Fibroblast of skin of abdomen (primary cell): Measurements from ENCODE around the gene KCTD7.
"Not testable (repeated sequence)": the region's sequence is repeated elsewhere in the genome, so short reads cannot be mapped to it uniquely, and the experiment has no call there.

ENCODE experiments used
- DNase-seq: peaks from one replicate; pipeline ENCODE4 v3.0.0-alpha.2; 2013

Gene KCTD7

DNA sequence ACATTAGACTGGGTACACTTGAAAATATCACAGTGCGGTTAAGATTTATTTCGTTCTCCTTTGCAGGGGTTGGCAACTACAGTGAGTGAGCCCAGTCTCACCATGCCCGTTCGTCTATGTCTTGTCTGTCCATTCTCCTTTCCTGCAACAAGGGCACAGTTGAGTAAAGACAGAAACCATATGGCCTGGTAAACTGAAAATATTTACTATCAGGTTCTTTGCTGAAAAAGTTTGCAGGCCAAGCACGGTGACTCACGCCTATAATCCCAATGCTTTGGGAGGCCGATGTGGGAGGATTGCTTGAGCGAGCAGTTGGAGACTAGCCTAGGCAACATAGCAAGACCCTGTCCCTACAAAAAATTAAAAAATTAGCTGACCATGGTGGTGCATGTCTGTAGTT is 11.4 kb upstream of the KCTD7 start:
- no peak for DNase-seq

DNA sequence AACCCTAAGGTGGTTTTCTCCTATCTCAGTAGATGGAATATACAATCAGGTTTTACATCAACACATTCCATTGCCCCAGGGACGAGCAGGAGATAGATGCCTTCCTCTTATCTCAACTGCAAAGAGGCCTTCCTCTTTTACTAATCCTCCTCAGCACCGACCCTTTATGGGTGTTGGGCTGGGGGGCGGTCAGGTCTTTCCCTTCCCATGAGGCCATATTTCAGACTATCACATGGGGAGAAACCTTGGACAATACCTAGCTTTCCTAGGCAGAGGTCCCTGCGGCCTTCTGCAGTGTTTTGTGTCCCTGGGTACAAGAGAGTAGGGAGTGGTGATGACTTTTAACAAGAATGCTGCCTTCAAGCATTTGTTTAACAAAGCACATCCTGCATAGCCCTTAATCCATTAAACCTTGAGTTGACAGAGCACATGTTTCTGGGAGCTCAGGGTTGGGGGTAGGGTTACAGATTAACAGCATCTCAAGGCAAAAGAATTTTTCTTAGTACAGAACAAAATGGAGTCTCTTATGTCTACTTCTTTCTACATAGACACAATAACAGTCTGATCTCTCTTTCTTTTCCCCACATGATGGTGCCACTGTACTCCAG is 9.2 kb upstream of the KCTD7 start:
- peak; percentile 12 for DNase-seq

DNA sequence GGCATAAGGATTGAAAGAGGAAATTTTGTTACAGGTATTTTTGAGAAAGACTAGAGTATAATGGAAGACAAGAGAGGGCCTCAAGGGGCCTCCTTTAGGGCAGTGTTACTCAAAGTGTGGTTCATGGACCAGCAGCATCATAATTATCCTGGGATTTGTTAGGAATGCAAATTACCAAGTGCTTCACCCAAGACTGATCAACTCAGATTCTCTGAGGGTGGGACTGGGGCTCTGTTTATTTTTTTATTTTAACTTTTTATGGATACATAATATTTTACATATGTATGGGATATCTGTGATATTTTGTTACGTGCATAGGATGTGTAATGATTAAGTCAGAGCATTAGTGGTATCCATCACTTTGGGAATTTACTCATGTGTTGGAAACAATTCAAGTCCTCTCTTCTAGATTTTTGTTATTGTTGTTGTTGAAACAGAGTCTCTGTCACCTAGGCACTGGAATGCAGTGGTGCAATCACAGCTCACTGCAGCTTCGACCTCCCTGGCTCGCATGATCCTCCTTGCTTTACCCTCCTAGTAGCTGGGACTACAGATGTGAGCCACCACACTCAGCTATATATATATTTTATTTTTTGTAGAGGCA is 2.2 kb upstream of the KCTD7 start:
- DNase-seq: peak; percentile 58

DNA sequence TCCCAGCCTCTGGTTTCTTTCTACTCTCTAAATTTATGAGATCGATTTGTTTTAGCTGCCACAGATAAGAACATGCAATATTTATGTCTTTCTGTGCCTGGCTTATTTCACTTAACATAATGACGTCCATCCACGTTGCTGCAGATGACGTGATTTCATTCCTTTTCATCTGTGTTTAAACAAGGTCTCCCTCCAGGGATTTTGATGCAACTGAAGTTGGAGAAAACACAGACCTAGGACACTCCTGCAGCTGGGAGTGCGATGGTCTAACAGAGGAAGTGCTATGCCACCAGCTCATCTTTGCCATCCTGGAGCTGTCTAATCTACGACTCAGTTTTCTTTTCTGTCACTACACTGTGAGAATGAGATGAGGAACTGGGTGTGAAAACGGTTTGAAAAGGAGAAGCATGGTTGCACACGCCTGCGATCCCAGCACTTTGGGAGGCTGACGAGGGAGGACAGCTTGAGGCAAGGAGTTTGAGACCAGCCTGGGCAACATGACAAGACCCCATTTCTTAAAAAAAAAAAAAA is 1.5 kb upstream of the KCTD7 start:
- peak; percentile 44 for DNase-seq

DNA sequence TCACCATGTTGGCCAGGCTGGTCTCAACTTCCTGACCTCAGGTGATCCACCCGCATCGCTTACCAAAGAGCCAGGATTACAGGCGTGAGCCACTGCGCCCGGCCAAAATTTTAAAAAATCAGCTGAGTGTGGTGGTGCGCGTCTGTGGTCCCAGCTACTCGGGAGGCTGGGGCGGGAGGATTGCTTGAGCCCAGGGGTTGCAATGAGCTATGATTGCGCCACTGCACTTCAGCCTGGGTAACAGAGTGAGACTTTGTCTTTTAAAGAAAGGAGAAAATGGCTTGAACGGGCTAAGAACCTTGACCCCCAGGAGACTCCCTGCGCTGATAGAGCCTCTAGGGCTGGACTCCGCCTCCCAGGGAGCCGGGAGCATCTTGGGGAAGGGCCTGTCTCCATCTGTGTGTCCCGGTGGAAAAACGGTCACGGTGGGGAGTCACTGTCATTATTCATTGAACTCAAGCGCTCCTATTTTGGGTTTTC is 760 bp upstream of the KCTD7 start:
- no peak for DNase-seq

DNA sequence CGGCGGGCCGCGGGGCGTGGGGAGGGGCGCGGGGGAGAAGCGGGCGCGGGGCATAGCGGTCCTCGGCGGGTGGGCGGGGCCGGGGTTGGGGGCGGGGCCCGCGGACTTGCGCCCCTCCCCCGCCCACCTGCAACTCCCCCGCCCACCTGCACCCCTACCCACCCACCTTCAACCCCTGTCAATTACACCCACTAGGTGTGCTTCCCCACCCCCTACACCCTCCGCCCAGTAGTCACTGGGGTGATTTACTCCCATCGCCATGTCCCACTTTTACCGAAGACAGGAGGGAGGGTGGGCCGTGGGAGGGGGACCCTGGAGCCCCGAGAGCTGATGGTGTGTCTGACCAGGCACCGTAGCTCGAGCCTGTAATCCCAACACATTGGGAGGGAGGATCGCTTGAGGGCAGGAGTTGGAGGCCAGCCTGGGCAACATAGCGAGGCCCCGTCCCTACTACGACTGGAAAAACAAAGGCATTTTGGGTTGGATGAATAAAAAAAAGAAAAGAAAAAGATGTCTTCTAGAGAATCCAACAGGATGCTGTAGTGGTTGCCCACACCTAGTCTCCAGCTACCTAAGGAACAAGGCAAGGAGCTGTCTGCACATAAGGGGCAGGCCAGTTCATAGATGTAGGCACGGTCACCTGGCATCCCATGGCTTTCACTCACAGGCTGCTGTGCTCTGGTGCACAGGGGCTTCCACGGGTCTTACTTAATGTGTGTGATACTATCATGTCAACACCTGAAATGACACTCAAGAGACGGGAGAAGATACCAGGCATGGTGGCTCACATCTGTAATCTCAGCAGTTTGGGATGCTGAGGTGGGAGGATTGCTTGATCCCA is 761 bp downstream of the KCTD7 start:
- no peak for DNase-seq

DNA sequence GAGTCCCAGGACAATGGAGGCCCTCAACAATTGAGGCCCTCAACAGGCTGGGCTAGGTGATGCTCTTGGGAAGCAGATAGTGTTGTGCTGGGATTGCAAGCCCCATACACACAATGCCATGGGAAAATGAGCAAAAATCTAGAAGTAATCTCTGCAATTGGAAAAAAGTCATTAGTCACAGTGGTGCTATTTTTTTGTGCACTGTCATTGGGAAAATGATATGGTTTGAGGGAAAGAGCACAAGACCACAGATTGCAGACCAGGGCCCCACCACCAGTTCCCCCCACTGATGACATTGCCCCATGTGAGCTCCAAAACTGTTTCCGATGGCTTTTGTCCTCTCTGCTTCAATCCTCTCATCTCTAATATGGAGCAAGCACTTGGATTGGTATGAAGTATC is 1.9 kb downstream of the KCTD7 start:
- no peak for DNase-seq

DNA sequence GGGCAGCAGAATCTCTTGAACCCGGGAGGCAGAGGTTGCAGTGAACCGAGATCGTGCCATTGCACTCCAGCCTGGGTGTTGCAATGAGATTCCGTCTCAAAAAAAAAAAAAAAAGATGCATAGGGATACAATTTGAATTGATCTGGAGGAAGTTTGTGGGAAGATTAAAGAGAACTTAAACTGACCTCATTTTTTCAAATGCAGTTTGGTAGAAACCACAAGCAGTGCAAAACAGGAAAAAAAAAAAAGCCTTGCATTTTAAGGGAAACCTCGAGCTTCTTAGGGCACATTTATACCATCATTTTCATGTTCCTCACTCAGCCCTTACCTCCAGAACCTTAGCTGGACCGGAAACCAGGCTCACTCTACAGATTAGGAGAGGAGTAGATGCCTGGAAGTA is 2.8 kb downstream of the KCTD7 start:
- DNase-seq: no peak

DNA sequence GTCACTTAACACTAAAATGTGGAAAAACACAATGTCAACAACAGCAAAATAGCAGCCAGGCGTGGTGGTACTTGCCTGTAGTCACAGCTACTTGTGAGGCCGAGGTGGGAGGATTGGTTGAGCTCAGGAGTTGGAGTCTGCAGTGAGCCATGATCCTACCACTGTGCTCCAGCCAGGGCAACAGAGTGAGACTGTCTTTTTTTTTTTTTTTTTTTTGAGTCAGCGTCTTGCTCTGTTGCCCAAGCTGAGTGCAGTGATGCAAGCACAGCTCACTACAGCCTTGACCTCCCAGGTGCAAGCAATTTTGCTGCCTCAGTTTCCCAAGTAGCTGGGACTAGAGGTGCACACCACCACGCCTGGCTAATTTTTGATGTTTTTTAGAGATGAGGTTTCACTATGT is 6.1 kb downstream of the KCTD7 start:
- DNase-seq: no peak

DNA sequence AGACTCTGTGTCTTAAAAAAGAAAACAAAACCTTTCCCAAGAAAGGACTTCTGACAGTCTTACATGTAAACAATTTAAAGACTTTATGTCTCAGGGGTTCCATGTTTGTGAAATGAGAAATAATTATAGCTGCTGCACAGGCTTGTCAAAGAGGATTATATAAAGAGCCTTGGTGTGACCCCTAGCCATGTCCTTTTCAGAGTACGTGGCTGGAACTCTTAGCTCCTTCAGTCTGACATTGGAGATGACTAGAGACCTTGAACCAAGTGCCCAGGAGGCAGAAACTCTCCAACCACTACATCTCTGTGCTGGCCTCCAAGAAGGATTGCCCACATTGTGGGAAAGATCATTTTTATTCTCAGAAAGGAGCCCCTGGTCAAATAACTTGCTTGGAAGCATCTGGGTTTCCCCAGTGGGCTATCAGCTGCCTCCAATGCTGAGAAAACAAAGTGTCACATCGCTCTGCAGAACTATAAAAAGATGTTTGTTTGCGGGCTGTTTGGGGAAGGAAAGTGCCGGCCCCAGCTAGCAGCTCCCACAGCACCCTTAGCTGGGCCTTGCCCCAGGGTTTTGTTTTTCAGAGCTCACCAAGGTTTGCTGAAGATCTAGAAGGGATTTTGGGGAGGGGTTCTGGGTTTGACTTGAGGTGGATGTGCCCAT is 6.8 kb downstream of the KCTD7 start:
- DNase-seq: not testable (repeated sequence)

DNA sequence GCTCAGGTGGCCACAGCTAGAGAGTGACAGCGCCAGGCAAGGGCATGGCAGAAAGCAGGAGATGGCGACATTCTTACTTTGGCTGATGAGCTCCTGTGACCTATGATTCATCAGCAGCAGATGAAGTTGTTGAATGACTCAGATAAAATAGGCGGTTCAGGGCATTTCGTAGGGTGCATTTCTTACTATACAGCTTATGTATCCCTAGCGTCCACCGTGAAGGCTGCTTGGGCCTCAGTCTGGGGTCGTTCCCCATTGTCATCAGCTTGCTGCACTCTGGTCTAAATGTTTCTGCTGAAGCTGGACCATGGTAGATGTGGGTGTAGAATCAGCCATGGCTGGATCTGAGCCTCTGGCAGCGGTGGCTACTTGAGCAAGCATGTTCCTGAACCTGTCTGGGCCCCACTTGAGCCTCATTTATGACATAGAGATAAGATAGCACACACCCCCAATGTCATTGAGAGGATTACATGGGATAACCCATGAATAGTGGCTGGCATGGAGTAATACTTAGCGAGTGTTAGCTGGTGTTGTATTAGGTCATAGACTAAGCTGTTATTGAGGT is 7.4 kb downstream of the KCTD7 start:
- DNase-seq: peak; percentile 58

DNA sequence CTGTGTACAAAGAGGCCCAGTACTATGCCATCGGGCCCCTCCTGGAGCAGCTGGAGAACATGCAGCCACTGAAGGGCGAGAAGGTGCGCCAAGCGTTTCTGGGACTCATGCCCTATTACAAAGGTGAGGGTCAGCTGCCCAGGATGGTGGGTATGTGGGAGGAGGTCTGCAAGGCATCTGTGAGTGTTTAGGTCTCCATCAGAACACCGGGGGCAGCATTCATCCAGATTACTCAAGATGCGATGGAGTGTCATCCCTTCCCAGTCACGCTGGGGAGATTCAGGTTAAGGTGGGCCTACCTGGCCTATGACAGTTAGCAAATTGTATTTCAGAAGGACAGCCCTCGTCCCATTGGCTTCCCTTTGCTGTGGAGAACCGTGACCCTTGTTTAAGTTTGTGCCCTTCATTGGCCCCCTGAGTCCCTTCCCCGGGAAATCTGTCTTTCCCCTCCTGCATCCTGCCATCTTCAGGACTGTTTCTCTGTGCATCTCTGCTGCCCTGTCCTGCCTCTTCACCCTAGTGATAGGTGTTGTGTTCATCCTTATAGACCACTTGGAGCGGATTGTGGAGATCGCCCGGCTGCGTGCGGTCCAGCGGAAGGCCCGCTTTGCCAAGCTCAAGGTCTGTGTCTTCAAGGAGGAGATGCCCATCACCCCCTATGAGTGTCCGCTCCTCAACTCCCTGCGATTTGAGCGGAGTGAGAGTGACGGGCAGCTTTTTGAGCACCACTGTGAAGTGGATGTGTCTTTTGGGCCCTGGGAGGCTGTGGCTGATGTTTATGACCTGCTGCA is 9.8 kb downstream of the KCTD7 start:
- no peak for DNase-seq

DNA sequence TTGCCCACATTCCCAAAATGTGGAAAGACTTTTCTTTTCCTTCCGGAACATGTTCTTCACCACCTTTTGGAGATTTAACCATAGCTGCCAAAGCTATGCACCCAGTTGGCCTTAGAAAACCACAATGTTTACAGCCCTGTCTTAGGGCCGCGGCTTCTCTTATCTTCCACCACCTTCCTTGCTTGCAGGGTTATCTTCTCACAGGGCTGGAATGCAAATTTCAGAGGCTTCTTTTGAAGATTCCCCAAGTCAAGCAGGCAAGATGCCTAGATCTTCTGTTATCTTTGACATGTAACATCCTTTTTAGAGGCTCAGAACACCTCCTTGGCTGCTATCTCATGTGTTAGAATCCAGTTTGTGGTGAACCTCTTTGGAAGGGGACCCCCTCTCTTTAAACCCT is 11.1 kb downstream of the KCTD7 start:
- DNase-seq: no peak

DNA sequence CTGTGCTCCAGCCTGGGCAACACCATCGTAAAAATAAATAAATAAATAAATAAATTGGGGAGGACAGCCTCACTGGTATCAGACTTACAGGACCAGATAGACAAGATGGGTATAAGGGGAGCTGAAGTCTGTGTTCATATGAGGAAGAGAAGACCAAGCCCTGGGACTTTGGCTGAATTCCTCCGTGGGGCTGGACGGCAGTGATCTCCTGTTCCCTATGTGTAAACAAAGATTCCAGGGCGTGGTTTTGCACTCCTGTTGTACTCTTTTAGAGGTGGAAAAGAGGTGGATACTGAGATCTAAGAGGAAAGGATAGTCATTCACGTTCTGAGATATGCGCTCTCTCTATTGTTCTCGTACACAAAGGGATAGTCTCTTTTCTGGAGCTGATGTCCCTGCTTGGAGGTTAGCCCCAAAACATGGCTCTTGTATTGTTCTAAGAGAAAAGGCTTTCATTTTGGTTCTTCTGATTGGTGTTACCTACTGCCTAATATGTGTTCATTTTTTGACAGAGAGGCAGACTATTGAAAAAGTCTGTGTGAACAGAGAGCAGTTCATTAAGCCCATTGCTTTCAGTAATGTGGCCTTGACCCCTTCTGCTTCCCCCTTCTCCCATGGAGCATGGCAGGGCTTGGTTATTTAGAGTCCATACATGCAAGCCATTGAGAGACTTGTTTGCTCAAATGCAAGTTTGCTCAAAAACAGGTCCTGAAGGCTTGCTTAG is 12.3 kb downstream of the KCTD7 start:
- no peak for DNase-seq

DNA sequence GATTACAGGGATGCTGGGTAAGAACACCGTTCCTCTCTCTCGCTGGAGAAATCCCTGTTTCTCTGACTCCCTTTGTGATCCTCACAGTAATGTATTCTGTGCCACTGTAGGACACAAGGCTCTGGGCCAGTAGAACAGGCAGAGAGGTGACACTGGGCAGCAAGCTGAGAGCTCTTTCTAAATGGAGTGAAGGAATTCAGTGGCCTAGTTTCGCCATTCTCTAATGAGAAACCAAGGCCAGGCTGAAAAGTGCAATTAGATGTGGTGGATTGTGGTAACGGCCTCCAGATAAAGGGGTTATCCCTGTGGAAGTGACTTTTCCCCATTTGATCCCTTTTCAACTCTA is 12.8 kb downstream of the KCTD7 start:
- DNase-seq: no peak

DNA sequence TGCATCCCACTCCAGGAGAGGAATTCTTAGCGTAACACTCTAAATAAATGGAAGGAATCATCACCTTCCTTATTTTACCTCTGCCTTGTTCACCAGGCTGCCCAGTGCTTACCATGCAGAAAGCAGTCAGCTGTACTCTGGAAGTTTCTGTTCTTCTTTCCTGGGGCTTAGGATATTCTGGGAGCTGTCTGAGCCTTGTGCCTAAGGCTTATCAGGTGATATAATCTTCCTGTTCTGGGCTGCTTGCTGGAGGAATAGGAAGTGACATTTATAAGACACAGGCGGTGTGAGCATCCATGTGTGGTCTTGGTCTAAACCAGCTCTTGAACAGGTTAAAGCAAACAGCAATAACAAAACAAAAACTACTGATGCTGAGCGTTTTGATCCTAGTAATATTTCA is 13.5 kb downstream of the KCTD7 start:
- no peak for DNase-seq

DNA sequence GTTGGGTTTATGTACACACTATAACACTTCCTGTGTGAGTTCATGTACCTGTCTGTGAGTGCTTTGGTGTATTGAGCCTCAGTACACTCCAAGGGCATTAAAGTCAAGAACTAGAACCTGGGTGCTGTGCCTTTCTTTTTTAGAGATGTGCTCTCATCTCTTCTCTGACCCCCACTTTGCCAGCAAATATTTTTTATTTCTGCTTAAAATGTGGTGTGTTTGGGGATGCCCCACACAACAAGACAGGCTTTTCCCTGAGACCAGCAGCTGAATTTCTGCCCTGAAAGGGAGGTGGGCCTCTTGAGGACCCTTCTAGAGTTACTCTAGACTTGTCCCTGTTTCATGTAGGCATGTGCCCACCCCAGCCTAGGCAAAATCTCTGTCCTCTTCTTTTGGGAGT is 14.3 kb downstream of the KCTD7 start:
- no peak for DNase-seq

DNA sequence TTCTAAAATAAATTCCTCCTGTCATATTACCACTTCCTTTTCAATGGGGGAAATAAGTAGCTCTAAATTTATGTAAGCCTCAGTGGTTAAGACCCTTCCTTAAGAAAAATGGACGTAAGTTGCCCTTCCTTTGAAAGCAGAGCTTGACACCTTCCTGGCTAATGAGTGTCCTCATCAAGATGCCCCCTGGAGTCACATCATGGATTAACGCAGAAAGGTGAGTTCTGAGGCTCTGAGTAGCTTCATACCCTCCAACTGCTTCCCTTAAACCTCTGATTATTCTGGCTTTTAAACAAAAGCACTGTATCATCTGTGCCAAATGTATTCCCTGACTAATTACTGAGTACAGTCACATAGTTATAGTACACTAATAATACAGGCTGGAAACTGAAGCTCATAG is 14.7 kb downstream of the KCTD7 start:
- DNase-seq: no peak

DNA sequence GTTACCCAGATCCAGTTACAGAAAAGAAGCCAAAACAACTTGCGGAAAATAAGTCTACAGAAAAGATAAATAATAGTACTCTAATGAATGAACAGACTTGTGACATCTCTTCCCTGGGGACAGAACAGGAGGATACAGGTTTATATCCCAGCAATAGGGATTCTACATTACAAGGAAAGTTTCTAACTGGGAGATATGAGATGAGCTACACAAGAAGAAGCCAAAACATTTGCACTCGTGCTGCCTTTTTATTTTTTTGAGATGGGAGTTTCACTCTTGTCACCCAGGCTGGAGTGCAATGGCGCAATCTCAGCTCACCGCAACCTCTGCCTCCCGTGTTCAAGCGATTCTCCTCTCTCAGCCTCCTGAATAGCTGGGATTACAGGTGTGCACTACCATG is 22.3 kb downstream of the KCTD7 start:
- not testable (repeated sequence) for DNase-seq

DNA sequence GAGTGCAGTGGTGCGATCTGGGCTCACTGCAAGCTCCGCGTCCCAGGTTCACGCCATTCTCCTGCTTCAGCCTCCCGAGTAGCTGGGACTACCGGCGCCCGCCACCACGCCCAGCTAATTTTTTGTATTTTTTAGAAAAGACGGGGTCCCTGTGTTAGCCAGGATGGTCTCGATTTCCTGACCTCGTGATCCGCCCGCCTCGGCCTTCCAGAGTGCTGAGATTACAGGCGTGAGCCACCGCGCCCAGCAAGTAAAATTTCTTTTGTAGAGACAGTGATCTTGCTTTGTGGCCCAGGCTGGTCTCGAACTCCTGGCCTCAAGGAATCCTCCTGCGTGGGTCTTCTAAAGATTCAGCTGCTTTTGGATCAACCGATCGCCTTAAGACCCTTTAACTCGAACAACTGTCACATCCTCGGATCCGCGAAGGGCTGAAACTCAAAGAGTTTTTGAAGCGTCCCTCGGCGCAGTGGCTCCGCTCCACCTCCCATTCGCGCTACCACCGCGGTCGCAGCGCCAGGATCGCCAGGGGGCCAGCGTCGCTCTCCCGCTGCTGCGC is 25.1 kb downstream of the KCTD7 start:
- not testable (repeated sequence) for DNase-seq
